Activated CD4-positive, CD25-positive, alpha-beta regulatory T cell treated with anti-CD3 and anti-CD28 coated beads, Interleukin-2, amount 50 U/mL, for 16 hours (primary cell): Measurements from ENCODE around the gene ITGA2.
"Not testable (repeated sequence)": the region's sequence is repeated elsewhere in the genome, so short reads cannot be mapped to it uniquely, and the experiment has no call there.

Experiments
- DNase-seq: peaks from one replicate; pipeline ENCODE4 v3.0.0-alpha.2; 2020; ENCODE audit warnings: low read depth, low spot score

Gene ITGA2

GRCh38 chr5:53099546-53099945, 110.4 kb downstream of the ITGA2 start:
- no peak for DNase-seq

- no peak for DNase-seq
Observed at GRCh38 chr5:53100606-53101005, 111.5 kb downstream of the ITGA2 start.

- DNase-seq = no peak
Observed at GRCh38 chr5:53105611-53106300, 116.6 kb downstream of the ITGA2 start.

- DNase-seq = no peak
Observed at GRCh38 chr5:53109056-53109442, 119.9 kb downstream of the ITGA2 start.

- DNase-seq = peak; percentile 74
Observed at GRCh38 chr5:53109443-53110127, 120.4 kb downstream of the ITGA2 start, which contains the start of gene MOCS2. Gene MOCS2 (minus strand): TSS chr5:53109757. CDS start chr5:53107174, 2,583 bp downstream.

GRCh38 chr5:53110156-53110555, 121.0 kb downstream of the ITGA2 start:
- no peak for DNase-seq

- no peak for DNase-seq
Observed at GRCh38 chr5:53111139-53111538, 122.0 kb downstream of the ITGA2 start.

GRCh38 chr5:53112307-53112706, 123.2 kb downstream of the ITGA2 start:
- DNase-seq = not testable (repeated sequence)

GRCh38 chr5:53112909-53113308, 123.8 kb downstream of the ITGA2 start:
- no peak for DNase-seq

- no peak for DNase-seq
Observed at GRCh38 chr5:53113947-53114346, 124.8 kb downstream of the ITGA2 start.

- no peak for DNase-seq
Observed at GRCh38 chr5:53114988-53115387, 125.8 kb downstream of the ITGA2 start.

GRCh38 chr5:53116597-53116996, 127.4 kb downstream of the ITGA2 start:
- no peak for DNase-seq

- no peak for DNase-seq
Observed at GRCh38 chr5:53118879-53119278, 129.7 kb downstream of the ITGA2 start.

- no peak for DNase-seq
Observed at GRCh38 chr5:53120165-53120564, 131.0 kb downstream of the ITGA2 start.

GRCh38 chr5:53123702-53124101, 134.6 kb downstream of the ITGA2 start:
- no peak for DNase-seq

- no peak for DNase-seq
Observed at GRCh38 chr5:53126521-53126920, 137.4 kb downstream of the ITGA2 start.

GRCh38 chr5:53127107-53127506, 138.0 kb downstream of the ITGA2 start:
- no peak for DNase-seq

- DNase-seq = no peak
Observed at GRCh38 chr5:53128481-53128880, 139.3 kb downstream of the ITGA2 start.

GRCh38 chr5:53130266-53130665, 141.1 kb downstream of the ITGA2 start:
- no peak for DNase-seq

GRCh38 chr5:53133020-53133419, 143.9 kb downstream of the ITGA2 start:
- no peak for DNase-seq
